ENCODE measurements around the gene BOD1L2. TPM values are rescaled to one million over a fixed set of nuclear protein-coding genes. Genes with fewer than 3 reads are reported as not detected.

BOD1L2 gene
- total RNA-seq, 3 donors from 2014 or later, result not detected

- Histone ChIP-seq H3K27me3 (no peaks in the 10 kb centered on the region), H3K27ac (no peak overlapping the region), H3K4me1 (no peaks in the 10 kb centered on the region), H3K9me3 (no peaks in the 10 kb centered on the region), H3K36me3 (no peaks in the 10 kb centered on the region), H3K4me3 (no peak overlapping the region)
- no peak for TF ChIP-seq POLR2A (IDR thresholded peaks at IDR 0.05)
- no peak for TF ChIP-seq CTCF (IDR thresholded peaks at IDR 0.05)
- TF ChIP-seq POLR2AphosphoS5 (IDR thresholded peaks at IDR 0.05), result no peak
- no peak for DNase-seq (ENCODE audit: low spot score in 2 of 2)
- intact Hi-C loops (cut with DNase I; ENCODE audit: low total_unique reads), result no loop called here
Observed at GRCh38 chr18:57197261-57197660, 50.4 kb downstream of the BOD1L2 start.

GRCh38 chr18:57198073-57198472 is 51.2 kb downstream of the BOD1L2 start:
- no peak overlapping the region for H3K27ac ChIP-seq
- no peak for TF ChIP-seq CTCF (IDR thresholded peaks at IDR 0.05)
- no peak for TF ChIP-seq POLR2AphosphoS5 (IDR thresholded peaks at IDR 0.05)
- intact Hi-C loops (cut with DNase I; ENCODE audit: low total_unique reads), result no loop called here
- no peaks in the 10 kb centered on the region for H3K4me1 ChIP-seq
- DNase-seq (ENCODE audit: low spot score in 2 of 2), result no peak
- no peaks in the 10 kb centered on the region for H3K36me3 ChIP-seq
- H3K9me3 ChIP-seq, result no peaks in the 10 kb centered on the region
- H3K27me3 ChIP-seq, result no peaks in the 10 kb centered on the region
- H3K4me3 ChIP-seq, result no peak overlapping the region

Other genes with a start within 250 kb of the BOD1L2 start
- not detected for gene ST8SIA3, start 205.5 kb downstream of the BOD1L2 start, total RNA-seq

All from breast epithelium (tissue), 4 donors.